Subcutaneous abdominal adipose tissue (tissue), 5 donors: ENCODE measurements around the gene PRKAR1B.
"Not testable (repeated sequence)": the region's sequence is repeated elsewhere in the genome, so short reads cannot be mapped to it uniquely, and the experiment has no call there.

Experiments used
- H3K27ac ChIP-seq: one replicate; pipeline ENCODE4 v1.7.0; 2013; ENCODE audit warnings: low read depth, mild to moderate bottlenecking, inconsistent platforms, low read length, moderate library complexity
- H3K27me3 ChIP-seq, 5 donors: one replicate each; pipeline ENCODE4 v1.7.0; 2013; ENCODE audit warnings: low read length in 5 of 5, inconsistent platforms in 1 of 5; ENCODE audit not compliant: control insufficient read depth in 5 of 5, insufficient read depth in 4 of 5
- H3K36me3 ChIP-seq, 5 donors: one replicate each; pipeline ENCODE4 v1.7.0; 2013; ENCODE audit warnings: low read length in 5 of 5; ENCODE audit not compliant: control insufficient read depth in 5 of 5, insufficient read depth in 5 of 5
- H3K4me1 ChIP-seq, 5 donors: one replicate each; pipeline ENCODE4 v1.7.0; 2013; ENCODE audit warnings: low read length in 5 of 5, mild to moderate bottlenecking in 3 of 5, moderate library complexity in 1 of 5; ENCODE audit not compliant: control insufficient read depth in 5 of 5, insufficient read depth in 5 of 5
- H3K4me3 ChIP-seq, 5 donors: one replicate each; pipeline ENCODE4 v1.7.0; 2013; ENCODE audit warnings: low read length in 5 of 5, low read depth in 1 of 5
- H3K9ac ChIP-seq, 5 donors: one replicate each; pipeline ENCODE4 v1.7.0; 2013; ENCODE audit warnings: low read length in 5 of 5, mild to moderate bottlenecking in 4 of 5, moderate library complexity in 3 of 5
- H3K9me3 ChIP-seq, 5 donors: one replicate each; pipeline ENCODE4 v1.7.0; 2013; ENCODE audit warnings: low read length in 5 of 5; ENCODE audit not compliant: control insufficient read depth in 5 of 5
- donor health status: healthy.
- donor health status: healthy.
- donor health status: healthy.
- donor health status: healthy.
- donor health status: healthy.

PRKAR1B gene

GRCh38 chr7:664997-665735, 61.9 kb downstream of the PRKAR1B start:
- Histone ChIP-seq H3K27ac (no peak overlapping the region), H3K9ac (no peak overlapping the region)

GRCh38 chr7:664402-664775, 62.7 kb downstream of the PRKAR1B start:
- Histone ChIP-seq H3K9ac (no peak overlapping the region), H3K4me1 (peaks cover 0 to 16% (median 3%) of the 10 kb centered on the region in 5 donors), H3K27ac (no peak overlapping the region), H3K9me3 (no peaks in the 10 kb centered on the region), H3K36me3 (no peaks in the 10 kb centered on the region), H3K27me3 (no peaks in the 10 kb centered on the region), H3K4me3 (no peak overlapping the region)

More at GRCh38 chr7:664997-665735, 61.9 kb downstream of the PRKAR1B start:
- Histone ChIP-seq H3K27me3 (no peaks in the 10 kb centered on the region), H3K36me3 (no peaks in the 10 kb centered on the region), H3K4me3 (no peak overlapping the region), H3K9me3 (no peaks in the 10 kb centered on the region), H3K4me1 (peaks cover 0 to 16% (median 3%) of the 10 kb centered on the region in 5 donors)

DNA sequence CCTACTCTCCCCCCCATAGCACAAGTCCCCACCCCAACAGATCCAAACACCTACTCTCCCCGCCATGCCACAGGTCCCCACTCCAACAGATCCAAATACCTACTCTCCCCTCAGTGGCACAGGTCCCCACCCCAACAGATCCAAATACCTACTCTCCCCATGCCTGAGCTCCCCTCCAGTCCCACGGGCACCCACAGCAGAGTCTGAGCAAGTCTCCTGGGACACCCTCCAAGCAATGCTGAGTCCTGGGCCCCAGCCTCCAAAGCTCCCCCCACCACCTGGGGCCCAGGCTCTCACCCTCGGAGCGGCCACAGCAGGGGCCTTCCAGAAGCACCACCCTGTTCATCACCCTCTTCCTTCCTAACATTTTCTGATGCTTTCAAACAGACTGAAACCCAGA, 64.5 kb downstream of the PRKAR1B start:
- Histone ChIP-seq H3K27ac (no peak overlapping the region), H3K4me3 (no peak overlapping the region), H3K4me1 (peaks cover 0 to 3% (median under 1%) of the 10 kb centered on the region in 5 donors), H3K9ac (no peak overlapping the region), H3K9me3 (no peaks in the 10 kb centered on the region), H3K27me3 (no peaks in the 10 kb centered on the region), H3K36me3 (peaks cover 0 to 3% (median 0%) of the 10 kb centered on the region in 5 donors)

DNA sequence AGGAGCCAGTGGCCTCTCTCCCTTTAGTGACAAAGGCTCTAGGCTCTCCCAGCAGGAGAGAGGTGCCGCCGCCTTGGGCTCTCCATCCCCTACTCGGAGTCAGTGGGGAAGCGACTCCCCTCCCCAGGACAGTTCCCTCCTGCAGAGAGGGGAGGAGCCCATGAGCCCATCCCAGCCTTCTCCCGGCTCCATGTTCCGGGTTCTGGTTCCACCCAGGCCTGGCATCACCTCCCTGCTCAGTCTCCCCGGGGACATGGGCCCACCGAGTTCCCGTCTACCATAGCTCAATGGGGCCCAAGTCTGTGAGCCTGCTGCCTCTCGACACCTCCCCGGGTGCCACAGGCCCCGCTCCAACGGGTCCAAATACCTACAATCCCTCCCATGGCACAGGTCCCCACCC, 67.1 kb downstream of the PRKAR1B start:
- H3K9me3 ChIP-seq: no peaks in the 10 kb centered on the region
- no peak overlapping the region for H3K27ac ChIP-seq
- no peaks in the 10 kb centered on the region for H3K4me1 ChIP-seq
- peaks cover 0 to 3% (median 0%) of the 10 kb centered on the region in 5 donors for H3K36me3 ChIP-seq
- H3K4me3 ChIP-seq: no peak overlapping the region
- no peaks in the 10 kb centered on the region for H3K27me3 ChIP-seq
- H3K9ac ChIP-seq: no peak overlapping the region

DNA sequence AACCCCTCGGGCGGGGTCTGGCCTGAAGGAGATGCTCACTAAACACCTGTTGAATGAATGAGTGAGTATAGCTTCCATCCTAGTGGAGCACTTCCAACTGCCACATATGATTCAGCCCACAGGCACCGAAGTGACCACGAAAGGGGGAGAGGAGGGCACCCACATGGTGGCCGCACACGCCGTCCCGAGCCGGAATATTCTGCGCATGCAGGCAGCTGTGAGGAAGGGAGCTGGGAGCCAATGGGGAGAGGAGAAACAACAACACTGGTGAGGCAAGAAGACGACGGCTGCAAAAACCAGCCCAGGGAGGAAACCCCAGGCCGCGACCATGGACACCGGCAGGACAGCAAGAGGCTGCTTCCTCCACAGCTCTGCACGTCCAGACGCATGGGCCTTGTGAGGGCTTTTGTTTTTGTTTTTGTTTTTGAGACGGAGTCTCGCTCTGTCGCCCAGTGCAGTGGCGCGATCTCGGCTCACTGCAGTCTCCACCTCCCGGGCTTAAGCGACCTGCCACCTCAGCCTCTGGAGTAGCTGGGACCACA, 67.7 kb downstream of the PRKAR1B start:
- H3K27me3 ChIP-seq: no peaks in the 10 kb centered on the region
- H3K36me3 ChIP-seq: peaks cover 0 to 3% (median 0%) of the 10 kb centered on the region in 5 donors
- no peaks in the 10 kb centered on the region for H3K4me1 ChIP-seq
- H3K27ac ChIP-seq: no peak overlapping the region
- H3K9ac ChIP-seq: no peak overlapping the region
- no peak overlapping the region for H3K4me3 ChIP-seq
- H3K9me3 ChIP-seq: no peaks in the 10 kb centered on the region

DNA sequence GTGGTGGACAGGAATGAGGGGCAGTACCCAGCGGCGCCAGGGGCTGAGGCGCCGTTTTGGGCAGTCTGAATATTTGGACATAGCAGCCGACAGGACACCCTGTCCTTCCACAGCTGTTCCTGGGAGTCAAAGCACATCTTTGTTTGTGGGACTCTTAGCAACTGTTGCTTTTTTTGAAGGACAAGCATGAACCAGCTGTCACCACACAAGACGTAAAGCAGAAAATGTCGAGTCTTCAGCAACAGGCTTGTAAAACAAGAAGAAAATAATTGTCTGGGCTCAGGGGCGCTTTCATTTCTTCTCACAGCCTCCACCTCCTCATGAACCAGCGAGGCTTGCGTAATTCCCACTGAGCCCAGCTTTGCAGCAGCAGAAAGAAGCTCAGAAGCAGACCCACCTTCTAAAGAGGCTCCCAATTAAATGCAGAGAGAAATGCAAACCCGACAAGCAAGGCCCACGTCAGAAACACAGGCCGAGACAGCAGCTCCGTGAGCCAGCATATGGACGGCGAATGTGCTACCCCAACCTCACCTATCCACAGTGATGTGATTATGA, 69.4 kb downstream of the PRKAR1B start:
- peaks cover 0 to 3% (median 0%) of the 10 kb centered on the region in 5 donors for H3K36me3 ChIP-seq
- no peak overlapping the region for H3K27ac ChIP-seq
- H3K4me3 ChIP-seq: no peak overlapping the region
- H3K9ac ChIP-seq: no peak overlapping the region
- peaks cover 0 to 4% (median 0%) of the 10 kb centered on the region in 5 donors for H3K9me3 ChIP-seq
- no peaks in the 10 kb centered on the region for H3K27me3 ChIP-seq
- no peaks in the 10 kb centered on the region for H3K4me1 ChIP-seq

GRCh38 chr7:657010-657409, 70.1 kb downstream of the PRKAR1B start:
- H3K36me3 ChIP-seq, H3K4me1 ChIP-seq, H3K9me3 ChIP-seq, H3K9ac ChIP-seq, H3K27me3 ChIP-seq, H3K4me3 ChIP-seq, H3K27ac ChIP-seq: not testable (repeated sequence)

DNA sequence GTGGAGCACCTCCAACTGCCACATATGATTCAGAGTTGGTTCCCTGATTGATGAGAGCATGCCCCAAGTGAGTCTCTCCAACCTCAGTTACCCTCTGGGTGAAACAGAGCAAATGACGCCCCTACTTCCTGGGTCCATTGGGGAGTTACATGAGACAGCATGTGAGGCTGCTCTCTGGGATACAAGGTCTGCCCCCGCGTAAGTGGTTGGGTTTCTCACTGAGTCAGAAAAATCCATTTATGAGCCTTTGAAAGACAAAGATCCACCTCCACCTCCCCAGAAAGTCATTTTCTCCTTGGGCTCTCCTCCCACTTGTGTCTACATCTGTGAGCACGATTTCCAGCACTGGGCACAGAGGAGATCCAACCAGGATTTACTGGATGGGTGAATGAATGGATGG, 71.3 kb downstream of the PRKAR1B start:
- H3K27me3 ChIP-seq: no peaks in the 10 kb centered on the region
- no peak overlapping the region for H3K9ac ChIP-seq
- H3K27ac ChIP-seq: no peak overlapping the region
- H3K4me1 ChIP-seq: no peaks in the 10 kb centered on the region
- peaks cover 0 to 5% (median 0%) of the 10 kb centered on the region in 5 donors for H3K9me3 ChIP-seq
- no peak overlapping the region for H3K4me3 ChIP-seq
- H3K36me3 ChIP-seq: peaks cover 0 to 3% (median 0%) of the 10 kb centered on the region in 5 donors

DNA sequence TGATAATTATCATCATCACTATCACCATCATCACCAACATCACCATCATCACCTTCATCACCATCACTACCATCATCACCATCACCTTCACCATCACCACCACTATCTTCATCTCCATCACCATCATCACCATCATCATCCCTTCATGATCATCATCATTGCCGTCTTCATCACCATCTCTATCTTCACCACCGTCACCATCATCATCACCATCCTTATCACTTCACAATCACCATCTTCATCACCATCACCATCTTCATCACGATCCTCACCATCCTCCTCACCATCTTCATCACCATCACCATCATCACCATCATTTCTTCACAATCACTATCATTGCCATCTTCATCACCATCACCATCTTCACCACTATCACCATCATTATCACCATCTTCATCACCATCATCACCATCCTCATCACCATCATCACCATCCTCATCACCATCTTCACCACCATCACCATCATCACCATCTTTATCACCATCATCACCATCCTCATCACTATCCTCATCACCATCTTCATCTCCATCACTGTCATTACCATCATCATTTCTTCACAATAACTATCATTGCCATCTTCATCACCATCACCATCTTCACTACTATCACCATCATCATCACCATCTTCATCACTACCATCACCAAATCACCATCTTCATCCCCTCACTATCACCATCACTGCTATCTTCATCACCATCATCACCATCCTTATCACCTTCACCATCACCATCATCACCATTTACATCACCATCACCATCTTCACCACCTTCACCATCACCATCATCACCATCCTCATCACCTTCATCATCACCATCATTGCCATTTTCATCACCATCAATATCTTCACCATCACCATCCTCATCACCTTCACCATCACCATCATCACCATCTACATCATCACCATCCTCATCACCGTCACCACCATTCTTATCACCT, 73.0 kb downstream of the PRKAR1B start:
- Histone ChIP-seq H3K4me1 (no peaks in the 10 kb centered on the region), H3K9me3 (peaks cover 0 to 5% (median 0%) of the 10 kb centered on the region in 5 donors), H3K36me3 (peaks cover 0 to under 1% (median 0%) of the 10 kb centered on the region in 5 donors), H3K4me3 (no peak overlapping the region), H3K9ac (no peak overlapping the region), H3K27ac (no peak overlapping the region), H3K27me3 (no peaks in the 10 kb centered on the region)
